NCI-H82 (cell line): ENCODE results near the gene SYNE1.

Experiments
- DNase-seq: peaks from one replicate; lab custom pipeline; 2025; lab: John Stamatoyannopoulos, UW

Gene SYNE1

DNA sequence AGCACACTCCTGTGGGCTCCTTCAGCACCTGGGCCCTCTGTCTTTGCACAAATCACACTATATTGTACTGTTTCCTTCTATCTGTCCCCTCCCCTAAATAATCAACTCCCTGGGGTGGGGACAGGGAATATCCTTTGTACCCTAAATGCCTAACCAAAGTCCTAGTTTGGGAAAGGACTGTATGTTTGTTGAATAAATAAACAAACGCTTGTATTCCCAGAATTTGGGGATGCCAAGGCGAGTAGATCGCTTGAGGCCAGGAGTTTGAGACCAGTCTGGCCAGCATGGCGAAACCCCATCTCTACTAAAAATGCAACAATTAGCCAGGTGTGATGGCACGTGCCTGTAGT, 322.7 kb downstream of the SYNE1 start:
- no peak for DNase-seq

- DNase-seq: no peak
These were observed 323.4 kb downstream of the SYNE1 start for GRCh38 chr6:152313542-152314482.

DNA sequence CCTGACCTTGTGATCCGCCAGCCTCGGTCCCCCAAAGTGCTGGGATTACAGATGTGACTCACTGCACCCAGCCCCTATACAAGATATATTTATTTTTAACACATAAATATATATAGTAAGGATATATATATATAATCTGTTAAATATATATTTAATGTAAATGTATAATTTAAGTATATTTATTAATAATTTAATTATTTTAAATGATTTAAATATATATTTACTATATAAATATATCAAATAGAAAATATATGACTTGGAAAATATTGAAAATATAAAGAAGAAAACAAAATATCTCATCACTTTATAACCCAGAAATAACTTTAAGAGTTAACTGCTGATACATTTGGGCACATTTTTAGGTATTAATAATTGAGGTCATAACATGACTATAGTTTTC, 324.7 kb downstream of the SYNE1 start:
- no peak for DNase-seq

- no peak for DNase-seq
These were observed 326.7 kb downstream of the SYNE1 start for GRCh38 chr6:152310371-152310954.

GRCh38 chr6:152309648-152310047, 327.5 kb downstream of the SYNE1 start:
- DNase-seq: no peak

- no peak for DNase-seq
These were observed 328.2 kb downstream of the SYNE1 start for GRCh38 chr6:152309006-152309405.

DNA sequence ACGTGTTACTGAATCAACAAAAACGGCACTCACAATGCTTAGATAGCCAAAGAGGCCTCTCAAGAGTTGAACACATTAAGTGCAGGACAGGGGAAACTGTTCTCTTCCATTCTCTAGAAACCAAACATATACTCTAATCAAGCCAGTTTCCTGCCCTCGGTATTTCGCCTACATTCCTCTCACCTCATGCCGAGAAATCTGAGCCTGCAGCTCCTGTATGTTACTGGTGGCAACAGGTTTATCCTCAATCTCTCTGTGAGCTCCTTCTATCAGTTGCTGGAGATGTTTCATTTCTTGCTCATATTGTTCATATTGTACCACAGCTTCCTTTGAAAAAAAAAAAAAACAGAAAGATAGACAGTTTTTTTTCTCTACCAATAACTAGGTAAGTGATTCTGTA, 328.9 kb downstream of the SYNE1 start:
- DNase-seq: no peak

DNA sequence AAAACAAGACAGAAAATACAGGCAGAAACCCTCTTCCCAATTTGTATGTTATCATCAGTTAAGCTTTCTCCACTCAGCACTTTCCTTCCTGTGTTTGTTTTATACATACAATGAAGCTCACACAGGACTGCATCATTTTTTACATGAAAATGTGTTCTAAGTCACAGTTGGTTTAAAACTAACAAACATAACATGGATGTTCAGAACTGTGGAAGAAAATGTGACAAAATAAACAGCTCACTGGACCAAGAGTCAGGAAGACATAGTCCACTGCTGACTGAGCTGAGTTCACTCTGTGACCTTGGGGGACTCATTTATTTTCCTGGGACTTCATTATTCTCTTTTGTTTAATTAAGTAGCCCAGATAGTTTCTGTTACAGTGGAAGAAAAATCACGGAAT, 331.5 kb downstream of the SYNE1 start:
- DNase-seq: no peak

DNA sequence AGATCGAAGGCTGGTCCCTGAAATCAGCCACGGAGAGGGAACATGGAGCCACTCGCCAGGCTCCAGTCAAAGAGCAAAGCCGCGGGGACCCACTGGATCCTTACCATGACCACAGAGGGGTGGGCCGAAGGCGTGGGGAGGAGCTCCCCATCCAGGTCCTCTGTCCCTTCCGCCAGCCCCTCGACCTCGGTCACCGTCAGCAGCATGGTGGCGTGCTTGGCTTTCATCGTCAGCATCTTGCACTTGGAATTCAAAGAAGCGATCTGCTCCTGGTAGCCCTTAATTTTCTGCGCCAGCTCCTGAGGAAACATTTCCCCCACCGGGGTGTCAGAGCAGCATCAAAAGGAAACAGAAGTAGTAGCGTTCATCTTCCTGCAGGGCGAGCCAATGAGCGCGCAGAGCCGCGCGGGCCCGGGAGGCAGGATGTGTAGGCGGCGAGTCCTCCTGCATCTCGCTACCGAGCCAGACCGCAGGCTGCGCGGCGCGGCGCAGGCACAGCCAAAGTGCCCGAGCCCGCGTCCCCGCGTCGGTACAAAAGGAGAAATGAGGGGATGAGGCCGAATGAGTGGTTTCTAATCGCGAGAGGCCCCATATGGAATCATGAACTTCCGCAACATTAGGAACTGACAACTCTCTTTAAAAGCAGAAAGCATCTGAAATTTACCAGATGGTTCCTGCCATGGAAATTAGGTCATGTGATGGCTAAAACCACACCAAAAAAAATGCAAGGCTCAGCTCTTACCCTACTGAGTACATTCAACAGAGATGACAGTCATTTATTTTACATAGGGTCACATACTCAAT, 335.2 kb downstream of the SYNE1 start:
- peak; percentile 88 for DNase-seq

- no peak for DNase-seq
These were observed 336.0 kb downstream of the SYNE1 start for GRCh38 chr6:152301021-152301764.

DNA sequence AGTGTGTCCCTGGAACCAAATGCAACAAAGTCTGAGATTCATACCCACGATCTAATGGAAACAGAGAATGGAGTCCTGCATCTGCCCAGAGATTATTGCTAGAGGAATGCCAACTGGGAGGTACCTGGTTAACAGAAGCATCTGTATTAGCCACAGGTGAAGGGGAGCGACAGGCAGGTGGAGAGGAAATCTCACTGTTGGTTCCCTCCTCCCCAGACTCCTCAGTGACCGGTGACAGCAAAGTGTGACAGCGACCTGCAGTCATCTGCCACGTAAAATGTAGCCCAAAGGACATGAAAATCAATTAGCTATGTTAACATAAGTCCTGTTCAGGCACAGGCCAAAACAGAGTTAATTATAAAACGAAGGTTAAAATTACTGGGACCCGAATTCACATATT, 336.6 kb downstream of the SYNE1 start:
- DNase-seq: no peak

- no peak for DNase-seq
These were observed 338.1 kb downstream of the SYNE1 start for GRCh38 chr6:152298848-152299735.

GRCh38 chr6:152298055-152298647, 339.0 kb downstream of the SYNE1 start:
- no peak for DNase-seq

DNA sequence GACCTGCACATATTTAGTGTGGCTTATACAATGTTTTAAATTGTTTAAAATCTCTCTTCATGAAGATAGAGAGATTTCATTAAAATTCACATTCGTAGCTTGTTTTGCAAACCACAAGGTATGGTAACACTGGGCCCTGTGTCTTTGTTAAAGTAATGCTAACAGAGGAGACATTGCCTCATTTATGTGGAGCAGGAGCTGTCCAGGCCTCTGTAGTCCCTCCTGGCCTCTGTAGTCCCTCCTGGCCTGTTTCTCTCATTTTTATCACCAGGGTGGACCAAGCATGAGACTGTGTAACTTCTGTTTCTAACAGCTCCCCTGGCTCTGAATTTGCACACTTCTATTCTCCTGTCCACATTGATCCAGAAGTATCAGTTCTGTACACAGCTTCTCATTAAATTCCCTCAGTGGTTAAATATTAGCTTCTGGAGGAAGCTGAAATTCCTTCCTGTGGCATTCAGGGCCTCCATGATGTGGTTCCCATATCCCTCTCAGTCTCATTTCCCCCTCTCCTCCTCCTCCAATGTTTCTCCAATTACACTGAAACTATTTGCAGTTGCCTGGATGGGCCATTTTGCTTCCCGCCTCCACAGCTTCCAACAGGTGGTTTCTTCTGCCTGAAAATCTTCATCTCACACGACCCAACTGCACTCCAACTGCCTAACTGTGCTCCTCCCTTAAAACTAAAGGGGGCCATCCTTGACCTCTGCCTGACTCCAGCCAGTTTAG, 340.4 kb downstream of the SYNE1 start:
- DNase-seq: no peak

GRCh38 chr6:152295920-152296319, 341.2 kb downstream of the SYNE1 start:
- DNase-seq: no peak

- peak; percentile 45 for DNase-seq
These were observed 341.8 kb downstream of the SYNE1 start for GRCh38 chr6:152295346-152295745.

GRCh38 chr6:152293404-152293803, 343.8 kb downstream of the SYNE1 start:
- peak; percentile 95 for DNase-seq

- no peak for DNase-seq
These were observed 344.6 kb downstream of the SYNE1 start for GRCh38 chr6:152292555-152292954.

DNA sequence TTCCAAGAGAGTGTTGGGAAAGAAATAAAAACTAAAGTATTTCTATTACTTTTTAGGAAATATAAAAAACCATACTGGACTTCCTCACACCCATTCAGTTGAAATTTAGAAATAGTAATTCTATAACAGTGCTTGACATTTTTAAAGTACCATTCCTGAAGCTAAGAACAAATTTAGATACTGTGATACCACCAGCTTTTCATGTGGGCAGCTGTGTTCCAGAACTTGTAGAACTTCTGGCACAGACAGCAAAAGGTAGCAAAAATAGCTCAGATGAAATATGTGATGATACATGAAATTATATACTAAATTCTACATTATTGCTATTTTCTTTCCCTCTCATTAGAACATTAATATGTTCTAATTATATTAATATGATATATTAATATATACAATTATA, 346.5 kb downstream of the SYNE1 start:
- no peak for DNase-seq

- DNase-seq: peak; percentile 81
These were observed 359.3 kb downstream of the SYNE1 start for GRCh38 chr6:152277826-152278329.
